COLO668 (cell line): Measurements from ENCODE around the gene ERI3.

Source experiments
- DNase-seq: peaks from one replicate; lab custom pipeline; 2025; ENCODE audit not compliant: unreplicated experiment; lab: John Stamatoyannopoulos, UW

Gene ERI3

GRCh38 chr1:44318097-44319088 is 36.7 kb downstream of the ERI3 start:
- peak; percentile 64 for DNase-seq

GRCh38 chr1:44316231-44316759 is 38.8 kb downstream of the ERI3 start:
- peak; percentile 54 for DNase-seq

- DNase-seq = no peak
Measured at GRCh38 chr1:44315521-44315920, 39.5 kb downstream of the ERI3 start.

- no peak for DNase-seq
Measured at GRCh38 chr1:44314452-44314851, 40.6 kb downstream of the ERI3 start.

GRCh38 chr1:44313265-44313918 is 41.7 kb downstream of the ERI3 start:
- peak; percentile 69 for DNase-seq

- no peak for DNase-seq
Measured at GRCh38 chr1:44312399-44313196, 42.5 kb downstream of the ERI3 start.

GRCh38 chr1:44310006-44310405 is 45.1 kb downstream of the ERI3 start:
- DNase-seq = no peak

GRCh38 chr1:44305962-44306422 is 49.1 kb downstream of the ERI3 start:
- DNase-seq = no peak

- no peak for DNase-seq
Measured at GRCh38 chr1:44303532-44303931, 51.5 kb downstream of the ERI3 start.

GRCh38 chr1:44302541-44302940 is 52.5 kb downstream of the ERI3 start:
- no peak for DNase-seq

GRCh38 chr1:44301442-44301841 is 53.6 kb downstream of the ERI3 start:
- no peak for DNase-seq

GRCh38 chr1:44300852-44301251 is 54.2 kb downstream of the ERI3 start:
- DNase-seq = no peak

- no peak for DNase-seq
Measured at GRCh38 chr1:44297695-44298400, 57.2 kb downstream of the ERI3 start.

GRCh38 chr1:44296806-44297205 is 58.3 kb downstream of the ERI3 start:
- no peak for DNase-seq

- DNase-seq = no peak
Measured at GRCh38 chr1:44296086-44296485, 59.0 kb downstream of the ERI3 start.

- DNase-seq = peak; percentile 54
Measured at GRCh38 chr1:44294588-44295007, 60.5 kb downstream of the ERI3 start.

GRCh38 chr1:44293761-44294315 is 61.2 kb downstream of the ERI3 start:
- DNase-seq = peak; percentile 49

- no peak for DNase-seq
Measured at GRCh38 chr1:44292651-44293050, 62.4 kb downstream of the ERI3 start.

- DNase-seq = no peak
Measured at GRCh38 chr1:44290250-44291094, 64.6 kb downstream of the ERI3 start.
